IMR-90 (cell line): ENCODE data around the gene SALL4. TPM values are rescaled to one million over a fixed set of nuclear protein-coding genes. Genes with fewer than 3 reads are reported as not detected.

Experiments
- ATAC-seq: fragments of 200-7000 bp; cut with Tn5 transposase; 2 replicates; pipeline ENCODE4 v1.9.1; 2020; ENCODE audit warnings: low read depth, mild to moderate bottlenecking, moderate library complexity
- BruUV-seq: library from RNA; stranded (reverse); fragments of 400-500 nt; replicated peaks from 2 replicates; lab custom pipeline; 2021; lab: Mats Ljungman, UMichigan
- CTCF ChIA-PET: fragments of 300-600 bp; formaldehyde crosslinking; extraction: SDS; loops from one replicate; lab custom pipeline; 2021; ENCODE audit warnings: antibody characterized with exemption; lab: Yijun Ruan, JAX
- POLR2A ChIA-PET: fragments of 300-600 bp; sonication (Branson Sonifier 250); formaldehyde crosslinking; loops from one replicate; lab custom pipeline; 2022; ENCODE audit warnings: antibody characterized with exemption; ENCODE audit not compliant: unreplicated experiment; lab: Charles Lee
- DNase-seq: peaks from one replicate; pipeline ENCODE4 v3.0.0; 2013
- H2AFZ ChIP-seq: replicated peaks from 2 replicates; pipeline ENCODE3; 2013; ENCODE audit warnings: low read length, mild to moderate bottlenecking; ENCODE audit not compliant: poor library complexity
- H2AK5ac ChIP-seq: 2 replicates; pipeline ENCODE4 v1.6.1; 2013; ENCODE audit warnings: low read depth, low read length, inconsistent platforms
- H2AK9ac ChIP-seq: replicated peaks from 2 replicates; pipeline ENCODE3; 2013; ENCODE audit warnings: mild to moderate bottlenecking, low read depth, low read length, moderate library complexity; ENCODE audit not compliant: poor library complexity
- H2BK120ac ChIP-seq: 2 replicates; pipeline ENCODE4 v1.6.1; 2013; ENCODE audit warnings: low read depth, low read length, inconsistent platforms
- H2BK15ac ChIP-seq: 3 replicates; pipeline ENCODE4 v1.6.1; 2013; ENCODE audit warnings: low read depth, low read length, inconsistent platforms
- H2BK20ac ChIP-seq: 2 replicates; pipeline ENCODE4 v1.6.1; 2013; ENCODE audit warnings: low read depth, mild to moderate bottlenecking, inconsistent platforms, low read length, moderate library complexity
- H2BK5ac ChIP-seq: 2 replicates; pipeline ENCODE4 v1.6.1; 2013; ENCODE audit warnings: mild to moderate bottlenecking, low read depth, low read length, inconsistent platforms; ENCODE audit not compliant: poor library complexity, severe bottlenecking
- H3K14ac ChIP-seq: replicated peaks from 2 replicates; pipeline ENCODE4 v1.6.1; 2013; ENCODE audit warnings: low read depth, low read length, inconsistent platforms
- H3K18ac ChIP-seq: 2 replicates; pipeline ENCODE4 v1.6.1; 2013; ENCODE audit warnings: low read depth, low read length, control low read depth
- H3K23ac ChIP-seq: 2 replicates; pipeline ENCODE4 v1.6.1; 2013; ENCODE audit warnings: low read depth, low read length, inconsistent platforms
- H3K27ac ChIP-seq: 2 replicates; pipeline ENCODE4 v1.5.1; 2013; ENCODE audit warnings: mild to moderate bottlenecking, control low read depth, low read length; ENCODE audit not compliant: insufficient read depth
- H3K27me3 ChIP-seq: 2 replicates; pipeline ENCODE4 v1.6.1; 2013; ENCODE audit warnings: low read length; ENCODE audit not compliant: control insufficient read depth, insufficient read depth
- H3K36me3 ChIP-seq: 2 replicates; pipeline ENCODE4 v1.6.1; 2013; ENCODE audit warnings: low read length, mixed read lengths; ENCODE audit not compliant: control insufficient read depth, insufficient read depth
- H3K4ac ChIP-seq: 2 replicates; pipeline ENCODE4 v1.6.1; 2013; ENCODE audit warnings: low read depth, low read length, inconsistent platforms
- H3K4me1 ChIP-seq: 2 replicates; pipeline ENCODE4 v1.6.1; 2013; ENCODE audit warnings: low read length, mixed read lengths; ENCODE audit not compliant: control insufficient read depth, insufficient read depth
- H3K4me2 ChIP-seq: 2 replicates; pipeline ENCODE4 v1.6.1; 2013; ENCODE audit warnings: low read depth, mild to moderate bottlenecking, control low read depth, low read length, moderate library complexity
- H3K4me3 ChIP-seq: 2 replicates; pipeline ENCODE4 v1.5.1; 2013; ENCODE audit warnings: low read depth, mild to moderate bottlenecking, control low read depth, low read length, moderate library complexity; ENCODE audit not compliant: insufficient read depth
- H3K56ac ChIP-seq: 2 replicates; pipeline ENCODE4 v1.6.1; 2013; ENCODE audit warnings: low read length, inconsistent platforms; ENCODE audit not compliant: insufficient read depth; ENCODE audit errors: extremely low read depth
- H3K79me1 ChIP-seq, 2 experiments: 2 replicates each; pipeline ENCODE4 v1.6.1; 2013; ENCODE audit warnings: low read length in 2 of 2, inconsistent platforms in 1 of 2, low read depth in 1 of 2
- H3K9ac ChIP-seq: 2 replicates; pipeline ENCODE4 v1.6.1; 2013; ENCODE audit warnings: low read depth, low read length, control low read depth
- H3K9me1 ChIP-seq: 2 replicates; pipeline ENCODE4 v1.6.1; 2013; ENCODE audit warnings: low read length, inconsistent platforms; ENCODE audit not compliant: insufficient read depth
- H3K9me3 ChIP-seq: 2 replicates; pipeline ENCODE4 v1.6.1; 2013; ENCODE audit warnings: low read length; ENCODE audit not compliant: control insufficient read depth, insufficient read depth
- H4K20me1 ChIP-seq: 2 replicates; pipeline ENCODE4 v1.6.1; 2013; ENCODE audit warnings: low read length, inconsistent platforms; ENCODE audit not compliant: insufficient read depth
- H4K5ac ChIP-seq: 2 replicates; pipeline ENCODE4 v1.6.1; 2013; ENCODE audit warnings: mild to moderate bottlenecking, low read depth, low read length, control low read depth
- H4K8ac ChIP-seq, 2 experiments: 2 replicates each; pipeline ENCODE4 v1.6.1; 2013; ENCODE audit warnings: low read depth in 2 of 2, low read length in 2 of 2, control low read depth in 1 of 2, inconsistent platforms in 1 of 2
- H4K91ac ChIP-seq: 2 replicates; pipeline ENCODE4 v1.6.1; 2013; ENCODE audit warnings: low read depth, low read length, inconsistent platforms; ENCODE audit not compliant: insufficient read depth
- CTCF ChIP-seq: conservative IDR thresholded peaks from 2 replicates; pipeline ENCODE4 v1.5.1; 2012; ENCODE audit warnings: mild to moderate bottlenecking, low read depth, low read length, improper control_type of control experiment
- MAFK ChIP-seq: IDR thresholded peaks from 2 replicates; pipeline ENCODE4 v1.6.1; 2012; ENCODE audit warnings: low read depth, low read length, improper control_type of control experiment
- MXI1 ChIP-seq: IDR thresholded peaks from 2 replicates; pipeline ENCODE4 v1.6.1; 2012; ENCODE audit warnings: low read depth, mild to moderate bottlenecking, low read length, moderate library complexity, borderline replicate concordance
- NFE2L2 ChIP-seq: fragments of 150-350 bp; IDR thresholded peaks from 2 replicates; pipeline ENCODE4 v1.6.1; 2016; ENCODE audit warnings: low read depth, mild to moderate bottlenecking, low read length
- SMC3 ChIP-seq: fragments of 150-350 bp; IDR thresholded peaks from 2 replicates; pipeline ENCODE4 v1.6.1; 2016; ENCODE audit warnings: low read depth, mild to moderate bottlenecking, antibody characterized with exemption, low read length, moderate library complexity
- WGBS, 2 experiments: methylation state at CpG; one replicate each; pipeline versions ENCODE4 v1.1.5 to v1.1.7; 2013; ENCODE audit warnings: missing lambda C conversion rate in 2 of 2; ENCODE audit not compliant: insufficient read length in 1 of 2; ENCODE audit errors: extremely low coverage in 2 of 2; 5-methylcytosine and 5-hydroxymethylcytosine counted together
- dilution Hi-C: fragments of 300-500 bp; cut with HindIII; formaldehyde crosslinking; loops from one replicate; pipeline ENCODE4 v1.14.3; 2018; ENCODE audit warnings: low sequenced_read_pairs; ENCODE audit not compliant: unreplicated experiment
- in situ Hi-C: fragments of 300-500 bp; cut with MboI; formaldehyde crosslinking; loops from 3 replicates; pipeline ENCODE4 v1.14.3; 2019; ENCODE audit warnings: low sequenced_read_pairs, inconsistent platforms, mixed read lengths
- intact Hi-C: fragments of 100-400 bp; cut with micrococcal nuclease; formaldehyde crosslinking; loops from 2 replicates; pipeline ENCODE4 v1.10.0; 2022
- polyA plus RNA-seq, 3 experiments: library from polyadenylated mRNA; depleted of rRNA; stranded (reverse); fragments of >200 nt; gene quantifications; 2 replicates each; pipeline ENCODE4 v1.2.3, GENCODE V29; 2012; ENCODE audit warnings: low replicate concordance in 1 of 3
- total RNA-seq: library from RNA; depleted of rRNA; stranded (reverse); fragments of >200 nt; gene quantifications from 2 replicates; pipeline ENCODE4 v1.2.3, GENCODE V29; 2012
- TF ChIP-seq, protein P1 (sequence below): fragments of 150-350 bp; IDR thresholded peaks from 2 replicates; pipeline ENCODE4 v1.6.1; 2016; ENCODE audit warnings: low read depth, mild to moderate bottlenecking, low read length, moderate library complexity, borderline replicate concordance

The SALL4 gene
- total and polyA plus RNA-seq, 2 of the 4 experiments (the other 2 are of a cell fraction) = not detected

DNA sequence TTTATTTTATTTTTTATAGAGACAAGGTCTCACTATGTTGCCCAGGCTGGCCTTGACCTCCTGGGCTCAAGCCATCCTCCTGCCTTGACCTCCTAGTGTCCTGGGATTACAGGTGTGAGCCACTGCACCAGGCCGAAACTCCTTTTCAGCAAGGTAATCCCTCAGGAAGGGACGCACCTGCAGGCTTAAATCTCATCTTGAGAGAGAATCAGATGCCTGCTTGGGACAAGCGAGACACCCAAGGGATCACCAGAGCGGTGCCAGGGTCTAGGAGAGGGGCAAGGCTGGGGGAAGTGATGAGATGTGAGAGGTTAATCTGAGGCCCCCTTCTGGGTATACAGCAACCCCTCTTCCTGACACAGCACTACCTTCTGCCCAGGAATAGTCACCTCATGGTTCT, 30.1 kb downstream of the SALL4 start:
- BruUV-seq = no TSS peak
- H2BK20ac ChIP-seq = no peak overlapping the region
- H3K23ac ChIP-seq = no peak overlapping the region
- 92% methylated on average over 2 of the region's 4 CpGs; no CpG with 5 or more reads in 1 of the 2 experiments for WGBS, 2 experiments
- H2BK15ac ChIP-seq = no peak overlapping the region
- CTCF ChIA-PET = no interaction called here
- no peak for TF ChIP-seq SMC3
- TF ChIP-seq NFE2L2 = no peak
- TF ChIP-seq, protein P1, sequence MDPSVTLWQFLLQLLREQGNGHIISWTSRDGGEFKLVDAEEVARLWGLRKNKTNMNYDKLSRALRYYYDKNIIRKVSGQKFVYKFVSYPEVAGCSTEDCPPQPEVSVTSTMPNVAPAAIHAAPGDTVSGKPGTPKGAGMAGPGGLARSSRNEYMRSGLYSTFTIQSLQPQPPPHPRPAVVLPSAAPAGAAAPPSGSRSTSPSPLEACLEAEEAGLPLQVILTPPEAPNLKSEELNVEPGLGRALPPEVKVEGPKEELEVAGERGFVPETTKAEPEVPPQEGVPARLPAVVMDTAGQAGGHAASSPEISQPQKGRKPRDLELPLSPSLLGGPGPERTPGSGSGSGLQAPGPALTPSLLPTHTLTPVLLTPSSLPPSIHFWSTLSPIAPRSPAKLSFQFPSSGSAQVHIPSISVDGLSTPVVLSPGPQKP = no peak
- TF ChIP-seq MXI1 = no peak
- no peak for TF ChIP-seq MAFK
- no peak for TF ChIP-seq CTCF
- no peak overlapping the region for H3K4me2 ChIP-seq
- H3K27ac ChIP-seq = no peak overlapping the region
- H2BK5ac ChIP-seq = no peak overlapping the region
- peaks cover 5% of the 10 kb centered on the region; the same call in 1 of the 2 replicates for H4K20me1 ChIP-seq
- no peaks in the 10 kb centered on the region for H3K27me3 ChIP-seq
- H3K4me1 ChIP-seq = no peaks in the 10 kb centered on the region
- peaks cover 7 to 14% of the 10 kb centered on the region in 2 experiments; a peak in 3 of 4 replicates for H3K79me1 ChIP-seq
- ATAC-seq (no peak), DNase-seq (no peak)
- peaks cover 6% of the 10 kb centered on the region; the same call in 1 of the 2 replicates for H3K9me1 ChIP-seq
- POLR2A ChIA-PET = no interaction called here
- no peak overlapping the region for H3K14ac ChIP-seq
- H4K8ac ChIP-seq = no peak overlapping the region
- intact Hi-C loops = no loop called here
- H2BK120ac ChIP-seq = no peak overlapping the region
- H2AK5ac ChIP-seq = no peak overlapping the region
- no peaks in the 10 kb centered on the region for H3K9me3 ChIP-seq
- no peak overlapping the region for H3K9ac ChIP-seq
- H2AFZ ChIP-seq = no peak overlapping the region
- no peaks in the 10 kb centered on the region for H3K36me3 ChIP-seq
- H4K5ac ChIP-seq = no peak overlapping the region
- H3K4ac ChIP-seq = no peak overlapping the region
- no peak overlapping the region for H3K4me3 ChIP-seq
- no peak overlapping the region for H4K91ac ChIP-seq
- H2AK9ac ChIP-seq = peak overlapping the region; percentile 24
- dilution Hi-C loops = no loop called here
- in situ Hi-C loops = loop anchor here (25.0 kb wide), 1 partner anchor 785 kb away; no protein-coding TSS in a partner anchor
- H3K18ac ChIP-seq = no peak overlapping the region
- H3K56ac ChIP-seq = no peak overlapping the region
